IPS-18a (cell line): ENCODE data around the gene KIF25.

Experiments
- H3K27ac ChIP-seq: one replicate; pipeline ENCODE4 v1.5.1; 2013; ENCODE audit warnings: low read length
- H3K27me3 ChIP-seq: one replicate; pipeline ENCODE4 v1.6.1; 2013; ENCODE audit warnings: mild to moderate bottlenecking, low read length; ENCODE audit not compliant: control insufficient read depth, insufficient read depth
- H3K36me3 ChIP-seq: one replicate; pipeline ENCODE4 v1.6.1; 2013; ENCODE audit warnings: low read depth, low read length; ENCODE audit not compliant: control insufficient read depth
- H3K4me1 ChIP-seq: one replicate; pipeline ENCODE4 v1.6.1; 2013; ENCODE audit warnings: low read depth, low read length; ENCODE audit not compliant: control insufficient read depth
- H3K4me3 ChIP-seq: one replicate; pipeline ENCODE4 v1.5.1; 2013; ENCODE audit warnings: low read length
- H3K9ac ChIP-seq: one replicate; pipeline ENCODE4 v1.6.1; 2013; ENCODE audit warnings: mild to moderate bottlenecking, low read length, moderate library complexity
- H3K9me3 ChIP-seq: one replicate; pipeline ENCODE4 v1.6.1; 2013; ENCODE audit warnings: low read depth, low read length; ENCODE audit not compliant: control insufficient read depth

Gene KIF25

DNA sequence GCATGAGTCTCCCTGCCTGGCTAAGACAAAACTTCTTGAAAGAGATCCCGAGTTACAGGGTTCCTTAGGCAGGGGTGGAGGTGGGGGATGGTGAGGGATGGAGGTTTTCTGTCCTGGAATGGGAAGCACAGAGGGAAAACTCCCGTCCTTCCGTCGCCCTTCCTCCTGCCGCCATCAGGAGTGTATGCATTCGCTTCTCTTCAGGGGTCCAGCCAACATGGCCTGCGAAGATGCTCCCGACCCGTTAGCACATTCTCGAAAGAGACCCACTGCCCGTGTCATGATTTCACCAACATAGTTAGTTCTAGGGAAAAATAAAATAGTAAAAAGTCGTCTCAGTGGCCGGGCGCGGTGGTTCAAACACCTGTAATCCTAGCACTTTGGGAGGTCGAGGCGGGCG is 37.1 kb downstream of the KIF25 start:
- Histone ChIP-seq H3K9me3 (peaks cover 14% of the 10 kb centered on the region), H3K27ac (no peak overlapping the region), H3K27me3 (peaks cover 18% of the 10 kb centered on the region), H3K9ac (no peak overlapping the region), H3K4me1 (peaks cover 24% of the 10 kb centered on the region), H3K36me3 (no peaks in the 10 kb centered on the region), H3K4me3 (no peak overlapping the region)

DNA sequence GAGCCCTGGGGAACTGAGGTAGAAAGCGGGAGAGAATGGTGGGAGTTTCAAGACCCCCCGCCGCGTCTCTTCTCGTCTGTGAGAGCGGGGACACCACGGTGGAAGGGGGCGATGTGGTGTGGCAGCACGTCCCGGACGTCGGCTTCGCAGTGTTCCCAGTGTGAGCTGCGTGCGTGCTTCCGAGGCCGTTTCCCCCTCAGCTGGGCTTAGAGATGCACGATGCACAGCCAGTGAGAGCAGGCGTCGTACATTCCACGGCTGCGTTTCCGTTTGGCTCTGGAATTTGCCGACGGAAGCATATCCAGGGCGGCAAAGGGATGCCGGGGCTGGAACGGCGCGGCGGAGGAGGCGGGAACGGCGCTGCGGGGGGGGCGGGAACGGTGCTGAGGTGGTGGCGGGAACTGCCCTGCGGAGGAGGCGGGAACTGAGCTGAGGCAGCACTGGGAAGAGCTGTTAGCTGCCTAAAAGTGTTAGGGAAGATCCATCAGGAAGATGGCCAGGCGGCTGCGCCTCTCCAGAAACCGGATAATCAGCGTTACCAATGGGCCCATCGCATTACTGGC is 37.7 kb downstream of the KIF25 start:
- Histone ChIP-seq H3K9me3 (peaks cover 20% of the 10 kb centered on the region), H3K27ac (no peak overlapping the region), H3K4me1 (peaks cover 24% of the 10 kb centered on the region), H3K4me3 (peak overlapping the region; percentile 48), H3K27me3 (peaks cover 18% of the 10 kb centered on the region), H3K9ac (peak overlapping the region; percentile 16), H3K36me3 (no peaks in the 10 kb centered on the region)

DNA sequence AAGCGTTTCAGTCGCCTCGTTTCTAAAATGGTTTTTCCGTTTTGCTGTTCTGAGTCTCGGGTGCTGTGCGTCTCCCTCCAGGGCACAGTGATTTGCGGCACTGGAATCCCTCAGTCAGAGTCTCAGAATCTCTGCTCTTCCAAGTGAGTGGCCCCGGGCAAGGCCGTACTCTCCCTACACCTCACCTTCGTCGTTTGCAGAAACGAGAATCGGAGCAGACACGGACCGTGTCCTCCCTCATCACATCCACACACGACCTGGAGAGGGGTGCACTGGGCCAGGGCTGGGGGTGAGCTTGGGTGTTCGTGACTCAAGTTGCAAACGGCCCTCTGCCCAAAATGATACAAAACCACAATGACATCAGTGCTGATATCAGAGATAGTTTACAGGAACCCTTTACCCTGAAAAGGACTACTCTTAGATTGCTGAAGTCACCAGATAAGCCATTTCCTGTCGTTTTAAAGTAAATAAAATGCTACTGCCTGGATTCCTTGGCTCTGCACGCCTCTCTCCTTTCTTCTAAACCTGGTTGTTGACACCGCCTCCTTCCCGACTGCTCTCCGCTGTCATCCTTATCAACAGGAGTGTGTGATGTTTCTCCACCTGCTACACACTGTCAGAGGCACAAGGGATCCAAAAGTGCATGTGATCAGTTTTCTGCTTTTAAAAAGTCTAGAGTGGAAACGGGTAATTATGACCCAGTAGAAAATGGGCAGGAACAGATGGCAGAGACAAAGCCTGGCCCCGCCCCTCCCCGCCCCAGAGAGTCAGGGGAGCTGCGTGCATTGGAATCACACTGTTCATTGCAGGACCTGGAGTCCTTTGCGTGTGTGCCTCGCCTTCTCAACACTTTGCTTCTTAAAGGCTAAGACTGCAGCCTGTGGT is 38.4 kb downstream of the KIF25 start:
- Histone ChIP-seq H3K9ac (peak overlapping the region; percentile 16), H3K9me3 (peaks cover 26% of the 10 kb centered on the region), H3K4me1 (peaks cover 19% of the 10 kb centered on the region), H3K4me3 (peak overlapping the region; percentile 48), H3K27ac (no peak overlapping the region), H3K27me3 (peaks cover 18% of the 10 kb centered on the region), H3K36me3 (no peaks in the 10 kb centered on the region)

DNA sequence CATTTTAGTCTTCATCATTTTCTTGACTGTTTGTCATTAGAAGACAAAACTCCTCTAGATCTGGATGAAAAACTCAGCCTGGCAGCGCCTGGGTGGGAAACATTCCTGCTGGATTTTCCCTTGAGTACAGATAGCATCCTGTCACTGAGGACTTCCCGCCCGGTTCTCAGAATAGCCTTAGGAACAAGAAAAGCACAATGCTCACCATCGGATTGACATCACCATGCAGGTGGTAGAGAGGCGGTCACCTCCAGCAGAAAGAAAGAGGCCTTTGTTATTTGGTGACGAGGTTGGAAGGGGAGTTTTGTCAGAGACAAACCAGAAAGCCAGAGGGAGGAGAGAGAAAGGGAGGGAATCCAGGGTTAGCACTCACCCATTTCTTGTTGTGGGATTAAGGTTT is 39.8 kb downstream of the KIF25 start:
- Histone ChIP-seq H3K27ac (no peak overlapping the region), H3K9me3 (peaks cover 27% of the 10 kb centered on the region), H3K9ac (no peak overlapping the region), H3K36me3 (no peaks in the 10 kb centered on the region), H3K4me1 (peaks cover 16% of the 10 kb centered on the region), H3K4me3 (no peak overlapping the region), H3K27me3 (peaks cover 18% of the 10 kb centered on the region)

DNA sequence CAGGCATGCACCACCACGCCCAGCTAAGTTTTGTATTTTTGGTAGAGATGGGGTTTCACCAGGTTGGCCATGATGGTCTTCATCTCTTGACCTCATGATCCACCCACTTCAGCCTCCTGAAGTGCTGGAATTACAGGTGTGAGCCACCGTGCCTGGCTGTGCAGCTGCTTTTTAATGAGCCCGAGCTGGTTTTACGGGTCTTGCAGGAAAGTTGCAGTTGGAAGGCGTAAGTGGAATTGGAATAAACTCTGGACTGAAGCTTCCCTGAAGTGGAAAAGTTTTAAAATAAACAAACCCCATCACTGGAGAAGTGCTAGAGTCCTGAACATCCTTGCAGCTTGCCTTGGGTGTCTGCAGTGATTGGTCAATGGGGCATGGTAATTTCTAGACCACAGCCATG is 40.4 kb downstream of the KIF25 start:
- H3K9ac ChIP-seq: no peak overlapping the region
- no peak overlapping the region for H3K27ac ChIP-seq
- no peak overlapping the region for H3K4me3 ChIP-seq
- peaks cover 11% of the 10 kb centered on the region for H3K4me1 ChIP-seq
- peaks cover 18% of the 10 kb centered on the region for H3K27me3 ChIP-seq
- no peaks in the 10 kb centered on the region for H3K36me3 ChIP-seq
- peaks cover 27% of the 10 kb centered on the region for H3K9me3 ChIP-seq

DNA sequence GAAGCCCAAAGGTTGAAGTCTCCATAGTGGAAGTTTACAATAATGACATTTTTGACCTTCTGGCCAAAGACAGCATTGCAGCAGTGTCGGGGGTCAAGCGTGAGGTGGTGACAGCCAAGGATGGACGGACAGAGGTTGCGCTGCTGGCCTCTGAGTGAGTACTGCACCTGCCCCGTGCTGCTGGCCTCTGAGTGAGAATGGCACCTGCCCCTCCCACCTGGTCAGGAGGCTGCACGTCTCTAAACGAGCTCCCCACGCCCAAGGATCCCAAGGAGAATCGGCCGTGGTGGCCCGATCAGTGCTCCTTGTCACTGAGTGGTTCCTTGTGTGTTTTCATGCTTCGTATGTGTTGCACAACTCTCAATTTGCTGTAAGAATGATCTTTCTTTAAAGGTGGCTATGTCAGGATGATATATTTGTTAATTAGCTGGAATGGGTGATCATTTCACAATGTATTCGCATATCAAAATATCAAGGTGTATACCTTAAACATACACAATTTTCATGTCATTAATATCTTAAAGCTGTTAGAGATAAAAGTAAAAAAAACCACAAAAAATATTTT is 41.2 kb downstream of the KIF25 start:
- Histone ChIP-seq H3K4me3 (no peak overlapping the region), H3K4me1 (peaks cover 11% of the 10 kb centered on the region), H3K27ac (no peak overlapping the region), H3K36me3 (no peaks in the 10 kb centered on the region), H3K9ac (no peak overlapping the region), H3K27me3 (peaks cover 18% of the 10 kb centered on the region), H3K9me3 (peaks cover 27% of the 10 kb centered on the region)

DNA sequence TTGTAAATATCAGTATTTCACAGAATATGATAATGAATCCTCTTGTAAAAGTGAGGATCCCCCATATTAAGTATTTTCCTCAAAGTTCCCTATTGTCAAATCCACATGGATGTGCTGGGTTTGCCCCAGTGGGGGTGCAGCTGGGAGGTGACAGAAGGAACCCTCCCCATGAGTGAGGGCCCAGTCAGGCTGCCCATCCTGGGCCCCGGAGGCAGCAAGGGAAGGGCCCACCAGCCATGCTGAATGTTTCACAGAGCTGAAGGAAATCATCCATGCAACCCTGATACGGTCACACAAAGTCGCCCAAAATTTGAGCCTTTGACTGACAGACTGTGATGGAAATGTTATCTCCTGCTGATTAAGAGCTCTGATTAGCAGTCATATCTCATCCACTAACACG is 41.8 kb downstream of the KIF25 start:
- Histone ChIP-seq H3K4me3 (no peak overlapping the region), H3K4me1 (peaks cover 11% of the 10 kb centered on the region), H3K9ac (no peak overlapping the region), H3K27ac (no peak overlapping the region), H3K9me3 (peaks cover 27% of the 10 kb centered on the region), H3K36me3 (no peaks in the 10 kb centered on the region), H3K27me3 (peaks cover 11% of the 10 kb centered on the region)

DNA sequence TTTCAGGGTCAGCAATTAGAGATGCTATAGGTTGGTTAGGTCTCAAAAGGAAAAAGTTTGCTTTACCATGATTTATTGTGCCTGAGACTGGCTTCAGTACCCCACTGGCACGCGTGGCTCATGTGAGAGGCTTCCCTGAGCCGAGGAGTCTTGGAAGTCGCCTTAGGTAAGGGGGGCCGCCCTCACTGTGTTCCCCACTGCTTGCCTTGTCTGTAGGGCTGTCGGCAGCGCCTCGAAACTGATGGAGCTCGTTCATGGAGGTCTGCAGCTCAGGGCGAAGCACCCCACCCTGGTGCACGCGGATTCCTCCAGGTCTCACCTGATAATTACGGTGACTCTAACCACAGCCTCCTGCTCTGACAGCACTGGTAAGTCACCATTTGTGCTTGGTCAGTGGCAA is 42.4 kb downstream of the KIF25 start:
- peaks cover 11% of the 10 kb centered on the region for H3K27me3 ChIP-seq
- H3K4me3 ChIP-seq: no peak overlapping the region
- H3K9ac ChIP-seq: no peak overlapping the region
- H3K27ac ChIP-seq: no peak overlapping the region
- H3K9me3 ChIP-seq: peaks cover 27% of the 10 kb centered on the region
- peaks cover 11% of the 10 kb centered on the region for H3K4me1 ChIP-seq
- no peaks in the 10 kb centered on the region for H3K36me3 ChIP-seq

DNA sequence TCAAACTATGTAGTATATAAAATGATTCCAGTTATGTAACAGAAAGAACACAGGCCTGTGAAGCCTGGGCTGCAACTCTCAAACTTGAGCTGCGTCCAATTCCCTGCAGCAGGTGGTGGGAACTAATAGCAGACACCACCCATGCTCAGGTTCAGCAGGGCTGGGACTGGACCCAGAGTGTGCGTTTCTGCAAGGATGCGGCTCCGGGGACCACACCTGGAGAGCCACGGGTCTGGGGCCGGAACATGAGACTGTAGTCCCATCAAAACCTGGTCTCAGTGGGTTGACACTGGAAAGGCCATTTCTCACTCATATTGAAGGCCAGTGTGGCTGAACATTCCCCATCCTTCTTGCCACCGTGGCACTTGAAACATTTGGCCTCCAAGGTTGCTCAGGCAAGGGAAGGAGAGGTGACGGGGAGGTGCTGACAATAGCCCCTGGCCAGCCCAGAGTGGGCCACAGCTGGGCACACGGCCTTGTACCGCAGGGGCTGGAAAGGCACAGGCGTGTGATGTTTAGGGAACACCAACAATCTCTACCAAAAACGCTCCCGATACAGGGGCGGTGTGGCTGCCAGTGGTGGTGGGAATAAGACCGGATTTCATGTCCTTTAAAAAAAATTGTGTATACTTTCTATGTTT is 43.5 kb downstream of the KIF25 start:
- H3K36me3 ChIP-seq: no peaks in the 10 kb centered on the region
- H3K9me3 ChIP-seq: peaks cover 27% of the 10 kb centered on the region
- H3K4me1 ChIP-seq: peaks cover 5% of the 10 kb centered on the region

DNA sequence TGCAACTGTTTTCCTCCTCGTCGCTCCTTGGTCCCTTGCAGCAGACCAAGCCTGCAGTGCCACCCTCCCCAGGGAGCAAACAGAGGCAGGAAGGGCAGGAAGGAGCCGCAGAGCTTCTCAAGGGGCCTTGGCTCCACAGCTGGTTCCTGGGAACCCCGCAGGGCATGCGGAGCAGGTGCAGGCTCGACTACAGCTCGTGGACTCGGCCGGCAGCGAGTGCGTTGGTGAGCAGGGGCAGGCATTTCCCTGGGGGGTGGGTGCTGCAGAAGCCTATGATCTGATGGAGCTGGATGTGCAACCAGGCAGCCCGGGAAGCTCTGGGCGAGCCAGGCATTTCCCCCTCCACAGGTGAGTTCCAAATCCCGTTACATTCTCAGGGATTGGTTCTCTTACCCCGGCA is 44.5 kb downstream of the KIF25 start:
- Histone ChIP-seq H3K4me1 (no peaks in the 10 kb centered on the region), H3K27me3 (no peaks in the 10 kb centered on the region), H3K36me3 (no peaks in the 10 kb centered on the region), H3K9ac (no peak overlapping the region), H3K27ac (no peak overlapping the region), H3K9me3 (peaks cover 27% of the 10 kb centered on the region), H3K4me3 (no peak overlapping the region)

More for the DNA sequence above, 43.5 kb downstream of the KIF25 start:
- H3K27me3 ChIP-seq: peaks cover 7% of the 10 kb centered on the region
- H3K27ac ChIP-seq: no peak overlapping the region
- H3K4me3 ChIP-seq: no peak overlapping the region
- H3K9ac ChIP-seq: no peak overlapping the region

DNA sequence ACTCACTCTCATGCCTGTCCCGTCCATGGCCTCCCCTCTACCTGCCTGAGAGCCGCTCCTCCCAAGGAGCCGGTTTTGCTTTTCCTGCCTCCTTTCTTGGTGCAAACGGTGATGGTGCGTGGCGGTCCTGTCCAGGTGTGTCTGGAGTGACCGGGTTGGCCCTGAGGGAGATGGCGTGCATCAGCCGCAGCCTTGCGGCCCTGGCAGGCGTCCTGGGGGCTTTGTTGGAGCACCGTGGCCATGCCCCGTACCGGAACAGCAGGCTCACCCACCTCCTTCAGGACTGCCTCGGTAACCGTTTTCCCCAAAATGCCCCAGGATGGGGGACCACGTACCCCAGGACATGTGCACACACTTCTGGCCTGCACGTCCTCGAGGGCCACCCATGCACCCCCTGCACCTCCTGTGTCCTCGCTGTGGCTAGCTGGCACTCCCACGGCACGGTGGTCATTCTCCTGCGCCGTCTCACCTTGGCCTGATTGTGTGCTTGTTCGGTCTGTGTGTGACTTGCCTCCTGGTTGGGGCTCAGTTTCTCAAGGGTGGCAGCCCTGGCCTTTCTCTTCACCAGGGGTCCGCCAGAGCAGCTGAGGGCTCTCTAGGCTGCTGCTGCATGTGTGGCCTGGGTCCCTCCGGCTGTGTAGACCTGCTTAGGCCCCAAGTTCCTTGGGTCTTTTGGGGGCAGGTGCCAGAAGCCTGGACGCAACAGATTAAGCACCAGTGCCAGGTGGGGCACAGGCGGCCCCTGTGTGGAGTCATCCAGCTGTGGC is 45.1 kb downstream of the KIF25 start:
- H3K9ac ChIP-seq: no peak overlapping the region

More for the DNA sequence above, 45.1 kb downstream of the KIF25 start:
- H3K9me3 ChIP-seq: peaks cover 27% of the 10 kb centered on the region
- H3K4me3 ChIP-seq: no peak overlapping the region
- no peaks in the 10 kb centered on the region for H3K4me1 ChIP-seq
- H3K27ac ChIP-seq: no peak overlapping the region
- H3K27me3 ChIP-seq: no peaks in the 10 kb centered on the region
- no peaks in the 10 kb centered on the region for H3K36me3 ChIP-seq
